GM18511 (cell line): ENCODE measurements around the gene RAB29.
"Not testable (repeated sequence)": the region's sequence is repeated elsewhere in the genome, so short reads cannot be mapped to it uniquely, and the experiment has no call there.

ENCODE experiments used
- ATAC-seq: cut with Tn5 transposase; IDR thresholded peaks from one replicate; pipeline ENCODE4 v1.9.1; 2021; ENCODE audit warnings: mild to moderate bottlenecking, moderate library complexity; ENCODE audit not compliant: unreplicated experiment

The RAB29 gene

GRCh38 chr1:205775015-205775716, at the start of gene RAB29:
TSS of gene RAB29 (minus strand) at chr1:205775482. CDS start at chr1:205774956, 526 bp downstream.
- ATAC-seq, result peak; percentile 84

- ATAC-seq, result no peak
Measured at GRCh38 chr1:205824180-205824579, 48.9 kb upstream of the RAB29 start.

- not testable (repeated sequence) for ATAC-seq
Measured at GRCh38 chr1:205823260-205823659, 48.0 kb upstream of the RAB29 start.

- no peak for ATAC-seq
Measured at GRCh38 chr1:205822397-205822796, 47.1 kb upstream of the RAB29 start.

- ATAC-seq, result no peak
Measured at GRCh38 chr1:205817988-205818387, 42.7 kb upstream of the RAB29 start.

GRCh38 chr1:205817364-205817763, 42.1 kb upstream of the RAB29 start:
- ATAC-seq, result no peak

- no peak for ATAC-seq
Measured at GRCh38 chr1:205813755-205814058, 38.4 kb upstream of the RAB29 start.

- ATAC-seq, result peak; percentile 91
Measured at GRCh38 chr1:205812878-205813754, 37.8 kb upstream of the RAB29 start, which contains the start of gene SLC41A1. TSS of gene SLC41A1 (minus strand) at chr1:205813198. CDS start at chr1:205810441, 2,757 bp downstream.

GRCh38 chr1:205812271-205812877, 37.1 kb upstream of the RAB29 start:
- peak; percentile 27 for ATAC-seq

- no peak for ATAC-seq
Measured at GRCh38 chr1:205811660-205812059, 36.4 kb upstream of the RAB29 start.

- no peak for ATAC-seq
Measured at GRCh38 chr1:205810448-205811157, 35.3 kb upstream of the RAB29 start.

GRCh38 chr1:205809942-205810345, 34.7 kb upstream of the RAB29 start:
- no peak for ATAC-seq

GRCh38 chr1:205809469-205809868, 34.2 kb upstream of the RAB29 start:
- ATAC-seq, result no peak

- ATAC-seq, result no peak
Measured at GRCh38 chr1:205805082-205805711, 29.9 kb upstream of the RAB29 start.

- ATAC-seq, result no peak
Measured at GRCh38 chr1:205804605-205805004, 29.3 kb upstream of the RAB29 start.

- ATAC-seq, result no peak
Measured at GRCh38 chr1:205803986-205804385, 28.7 kb upstream of the RAB29 start.

- no peak for ATAC-seq
Measured at GRCh38 chr1:205802060-205802459, 26.8 kb upstream of the RAB29 start.

- ATAC-seq, result no peak
Measured at GRCh38 chr1:205800981-205801703, 25.9 kb upstream of the RAB29 start.

GRCh38 chr1:205800427-205800826, 25.1 kb upstream of the RAB29 start:
- no peak for ATAC-seq

- no peak for ATAC-seq
Measured at GRCh38 chr1:205798577-205798976, 23.3 kb upstream of the RAB29 start.
